SIG-M5 (cell line): ENCODE results near the gene ADARB2.
"Not testable (repeated sequence)": the region's sequence is repeated elsewhere in the genome, so short reads cannot be mapped to it uniquely, and the experiment has no call there.

Experiments used
- DNase-seq: peaks from one replicate; lab custom pipeline; 2025; lab: John Stamatoyannopoulos, UW

The ADARB2 gene

DNA sequence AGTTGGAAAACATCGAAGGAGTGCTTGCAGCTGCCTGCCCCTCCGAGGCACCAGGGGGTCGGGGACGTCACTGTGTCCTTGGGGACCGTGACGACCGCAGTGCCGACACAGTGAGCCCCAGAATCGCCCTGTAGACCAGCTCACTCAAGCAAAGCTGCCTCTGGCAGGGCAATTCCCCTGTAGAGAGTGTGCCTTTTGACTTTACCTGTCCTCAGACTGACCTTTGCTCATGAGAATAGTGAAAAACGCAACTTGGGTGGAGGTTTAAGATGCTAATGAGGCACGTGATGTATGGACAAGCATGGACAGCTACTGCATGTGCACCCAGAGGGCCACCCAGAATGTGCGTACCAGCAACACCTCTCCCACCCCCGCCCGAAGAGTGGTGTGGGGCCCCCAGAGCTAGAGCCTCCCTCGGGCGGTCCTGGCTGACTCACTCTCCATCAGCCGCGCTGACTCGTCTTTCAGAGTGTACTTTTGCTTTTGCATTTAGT lies 271.9 kb downstream of the ADARB2 start:
- no peak for DNase-seq

DNA sequence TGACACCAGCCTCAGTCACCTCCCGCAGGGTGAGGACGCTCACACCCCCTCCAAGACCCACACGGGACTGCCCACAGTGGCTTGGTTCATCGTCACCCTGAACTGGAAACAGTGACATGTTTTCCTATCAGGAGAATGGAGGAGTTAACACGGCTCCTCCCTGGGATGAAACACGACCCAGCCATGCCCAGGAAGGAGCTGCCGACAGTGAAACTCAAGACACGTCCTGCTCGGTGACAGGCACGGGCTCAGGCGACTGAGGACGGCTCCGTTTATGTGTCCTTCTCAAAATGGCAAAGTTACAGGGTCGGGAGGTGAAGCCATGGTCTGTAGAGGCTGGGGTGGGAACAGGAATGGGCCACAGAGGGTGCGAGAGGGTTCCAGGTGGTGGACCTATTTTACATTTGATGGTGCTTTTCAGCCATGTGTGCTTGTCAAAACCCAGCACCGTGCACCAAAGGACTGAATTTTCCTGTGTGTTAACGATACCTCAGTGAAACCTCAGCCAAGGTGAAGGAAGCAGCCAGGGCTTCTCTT lies 272.4 kb downstream of the ADARB2 start:
- DNase-seq = no peak

DNA sequence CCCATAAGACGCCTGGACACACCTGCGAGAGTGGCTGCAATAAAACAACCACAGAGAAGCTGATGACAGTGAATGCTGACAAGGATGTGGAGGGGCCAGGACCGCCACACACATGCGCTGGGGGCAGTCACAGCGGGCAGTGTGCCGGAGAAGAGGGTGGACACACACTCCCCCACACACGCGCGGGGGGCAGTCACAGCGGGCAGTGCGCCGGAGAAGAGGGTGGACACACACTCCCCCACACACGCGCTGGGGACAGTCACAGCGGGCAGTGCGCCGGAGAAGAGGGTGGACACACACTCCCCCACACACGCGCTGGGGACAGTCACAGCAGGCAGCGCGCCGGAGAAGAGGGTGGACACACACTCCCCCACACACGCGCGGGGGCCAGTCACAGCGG lies 273.4 kb downstream of the ADARB2 start:
- DNase-seq = not testable (repeated sequence)

DNA sequence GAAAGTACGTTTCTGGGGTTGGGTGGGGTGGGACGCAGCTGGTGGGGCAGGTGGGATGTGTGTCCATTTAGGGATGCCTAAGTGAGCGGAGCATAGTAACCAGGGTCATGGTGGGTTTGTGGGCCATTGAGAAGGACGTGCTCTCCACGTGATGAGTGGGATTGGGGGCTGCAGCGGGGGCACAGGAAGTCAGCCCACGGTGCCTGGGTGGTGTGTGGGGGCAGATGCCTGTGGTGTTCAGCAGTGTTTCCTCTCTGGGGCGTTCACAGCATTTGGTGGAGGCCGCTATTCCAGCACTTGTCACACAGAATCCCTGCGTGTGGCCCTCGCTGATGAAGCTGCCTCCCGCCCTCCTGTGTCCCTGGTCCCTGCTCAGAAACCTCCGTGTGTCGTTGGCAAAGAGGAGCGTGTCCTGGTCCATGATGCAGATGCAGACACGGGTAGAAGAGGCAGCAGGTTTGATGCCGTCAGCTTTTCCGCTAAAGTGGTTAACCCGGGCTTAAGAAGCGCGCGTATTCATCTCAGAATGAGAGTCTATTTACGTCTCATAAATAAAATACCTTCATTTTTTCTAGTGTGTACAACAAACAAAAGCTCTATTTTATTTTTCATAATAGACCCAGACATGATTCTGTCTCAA lies 274.2 kb downstream of the ADARB2 start:
- no peak for DNase-seq

DNA sequence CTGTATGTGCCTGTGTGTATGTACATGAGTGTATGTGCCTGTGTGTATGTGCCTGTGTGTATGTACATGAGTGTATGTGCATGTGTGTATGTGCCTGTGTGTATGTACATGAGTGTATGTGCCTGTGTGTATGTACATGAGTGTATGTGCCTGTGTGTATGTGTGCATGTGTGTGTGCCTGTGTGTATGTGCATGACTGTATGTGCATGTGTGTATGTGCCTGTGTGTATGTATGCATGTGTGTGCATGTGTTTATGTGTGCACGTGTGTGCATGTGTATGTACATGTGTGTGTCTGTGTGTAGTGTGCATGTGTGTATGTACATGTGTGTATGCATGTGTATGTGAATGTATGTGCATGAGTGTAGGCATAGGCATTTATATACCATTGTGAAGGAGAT lies 274.8 kb downstream of the ADARB2 start:
- no peak for DNase-seq

DNA sequence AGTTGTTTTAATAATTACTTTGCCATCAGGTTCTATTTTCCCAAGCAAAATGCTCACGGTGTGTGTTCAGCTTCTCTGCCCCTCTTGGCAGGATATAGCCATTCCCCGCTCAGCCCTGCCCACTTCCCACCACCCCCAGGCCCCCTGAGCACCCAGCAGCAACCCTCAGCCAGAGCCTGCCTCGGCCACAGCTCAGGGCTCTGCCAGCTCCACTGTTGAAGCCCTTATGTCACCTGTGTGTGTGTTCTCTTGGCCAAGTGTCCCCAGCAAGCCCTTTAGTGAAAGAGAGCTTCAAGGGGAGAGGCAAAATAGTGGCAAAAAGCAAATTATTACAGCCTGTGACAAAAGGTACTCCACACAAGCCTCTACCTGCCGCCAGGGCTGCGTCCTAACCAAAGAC lies 275.3 kb downstream of the ADARB2 start:
- no peak for DNase-seq

DNA sequence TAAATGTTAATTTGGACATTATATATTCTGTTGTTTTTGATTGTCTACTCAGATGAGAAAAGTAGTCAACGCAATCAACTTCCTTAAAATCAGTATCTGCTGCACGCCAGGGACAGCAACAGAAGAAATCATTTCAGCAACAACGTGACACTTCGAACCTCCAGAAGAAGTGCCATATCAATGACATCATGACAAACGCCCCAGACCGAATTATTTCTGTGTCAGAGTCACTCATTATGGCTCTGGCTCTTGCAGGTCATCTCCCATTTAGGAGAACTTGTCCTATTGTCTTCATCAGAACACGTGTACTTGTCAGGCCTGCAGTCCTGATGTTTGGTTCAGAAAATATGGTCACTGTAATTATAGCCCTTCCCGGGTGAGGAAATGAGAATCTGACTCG lies 276.3 kb downstream of the ADARB2 start:
- no peak for DNase-seq

DNA sequence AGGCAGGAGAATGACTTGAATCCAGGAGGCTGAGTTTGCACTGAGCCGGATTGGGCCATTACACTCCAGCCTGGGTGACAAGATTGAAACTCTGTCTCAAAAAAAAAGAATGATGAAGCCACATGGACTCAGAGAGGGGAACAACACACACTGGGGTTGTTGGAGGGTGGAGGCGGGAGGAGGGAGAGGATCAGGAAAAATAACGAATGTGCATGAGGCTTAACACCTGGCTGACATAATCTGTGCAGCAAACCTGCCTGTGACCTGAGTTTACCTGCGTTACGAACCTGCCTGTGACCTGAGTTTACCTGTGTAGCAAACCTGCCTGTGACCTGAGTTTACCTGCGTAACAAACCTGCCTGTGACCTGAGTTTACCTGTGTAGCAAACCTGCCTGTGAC lies 277.7 kb downstream of the ADARB2 start:
- DNase-seq = not testable (repeated sequence)

DNA sequence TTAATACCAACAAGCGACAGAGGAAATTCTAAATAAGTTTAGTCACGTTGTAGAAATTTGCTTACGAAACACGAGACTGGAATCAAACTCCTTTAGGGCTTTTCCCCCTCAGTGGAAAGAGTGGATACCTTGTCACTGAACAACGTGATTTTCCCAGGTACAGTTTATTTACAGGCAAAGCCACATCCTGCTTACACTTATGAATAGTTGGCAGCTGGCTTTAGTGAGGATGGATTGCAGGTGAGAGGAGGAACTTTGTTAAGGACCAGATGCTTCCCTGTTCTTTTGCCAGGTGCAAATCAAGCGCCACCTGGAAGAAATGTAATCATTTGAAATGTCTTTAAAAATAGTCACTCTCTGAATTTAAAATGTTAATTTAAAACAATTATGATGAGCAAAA lies 282.4 kb downstream of the ADARB2 start:
- no peak for DNase-seq

DNA sequence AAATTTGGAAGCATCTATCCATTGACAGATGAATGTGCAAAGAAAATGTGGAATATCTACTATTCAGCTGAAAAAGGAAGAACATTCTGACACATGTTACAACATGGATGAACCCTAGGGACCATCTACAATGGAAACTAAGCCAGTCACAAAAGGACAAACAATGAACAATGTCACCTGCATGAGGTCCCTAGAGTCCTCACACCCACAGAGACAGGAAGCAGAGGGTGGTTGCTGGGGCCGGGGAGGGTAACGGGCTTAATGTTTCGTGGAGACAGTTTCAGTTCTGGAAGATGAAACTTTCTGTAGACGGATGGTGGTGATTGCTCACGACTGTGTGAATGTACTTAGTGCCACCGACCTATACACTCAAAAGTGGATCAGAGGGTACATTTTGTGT lies 282.9 kb downstream of the ADARB2 start:
- DNase-seq = no peak

DNA sequence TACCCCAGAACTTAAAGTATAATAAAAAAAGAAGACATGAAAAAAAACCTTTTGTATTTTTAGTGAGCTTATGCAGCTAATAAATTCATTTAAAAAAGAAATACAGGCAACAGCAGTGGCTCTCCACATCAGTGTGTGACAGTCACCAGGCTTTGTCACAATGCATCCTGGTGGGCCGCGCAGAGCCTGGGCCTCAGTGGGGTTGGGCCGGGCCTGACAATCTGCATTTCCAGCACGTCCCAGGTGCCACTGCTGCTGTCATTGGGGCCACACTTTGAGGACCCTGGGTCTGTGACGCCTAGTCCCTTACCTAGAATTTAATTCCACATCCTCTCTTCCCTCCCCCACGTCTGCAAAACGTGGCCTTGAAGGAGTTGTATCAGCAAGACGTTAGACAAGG lies 284.5 kb downstream of the ADARB2 start:
- no peak for DNase-seq

DNA sequence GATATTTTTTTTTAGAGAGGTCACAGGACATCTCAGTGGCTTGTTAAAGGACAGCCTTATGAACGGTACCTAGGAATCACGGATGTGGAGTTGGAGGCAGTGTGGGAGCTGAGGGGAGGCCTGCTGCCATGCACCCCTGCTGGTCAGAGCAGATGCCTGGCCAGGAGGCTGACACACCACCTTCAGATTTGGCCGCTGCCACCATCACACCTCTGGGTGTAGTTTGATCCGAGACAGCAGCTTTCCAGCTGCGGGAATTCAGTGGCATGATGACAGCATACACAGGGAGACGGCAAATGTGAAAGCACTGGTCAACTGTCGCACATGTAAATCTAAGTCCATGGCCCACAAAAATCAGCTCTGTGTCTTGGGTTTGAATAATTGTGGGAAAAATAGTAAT lies 285.4 kb downstream of the ADARB2 start:
- DNase-seq = no peak

DNA sequence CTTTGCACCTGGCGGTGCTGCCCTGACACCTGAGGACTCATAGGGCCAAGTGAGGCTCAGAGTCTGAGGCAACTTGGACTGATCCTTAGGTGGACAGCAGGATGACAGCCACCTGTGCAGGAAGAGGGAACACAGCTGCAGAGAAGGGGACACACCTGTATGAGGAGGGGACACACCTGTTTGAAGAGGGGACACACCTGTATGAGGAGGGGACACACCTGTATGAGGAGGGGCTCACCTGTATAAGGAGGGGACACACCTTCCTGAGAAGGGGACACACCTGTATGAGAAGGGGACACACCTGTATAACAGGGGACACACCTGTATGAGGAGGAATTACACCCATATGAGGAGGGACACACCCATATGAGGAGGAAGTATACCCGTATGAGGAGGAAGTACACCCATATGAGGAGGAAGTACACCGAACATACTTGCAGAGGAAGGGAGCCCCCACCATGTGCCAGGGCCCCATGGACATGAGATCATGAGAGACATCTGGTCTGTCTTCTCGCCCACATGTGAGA lies 285.9 kb downstream of the ADARB2 start:
- DNase-seq = no peak

DNA sequence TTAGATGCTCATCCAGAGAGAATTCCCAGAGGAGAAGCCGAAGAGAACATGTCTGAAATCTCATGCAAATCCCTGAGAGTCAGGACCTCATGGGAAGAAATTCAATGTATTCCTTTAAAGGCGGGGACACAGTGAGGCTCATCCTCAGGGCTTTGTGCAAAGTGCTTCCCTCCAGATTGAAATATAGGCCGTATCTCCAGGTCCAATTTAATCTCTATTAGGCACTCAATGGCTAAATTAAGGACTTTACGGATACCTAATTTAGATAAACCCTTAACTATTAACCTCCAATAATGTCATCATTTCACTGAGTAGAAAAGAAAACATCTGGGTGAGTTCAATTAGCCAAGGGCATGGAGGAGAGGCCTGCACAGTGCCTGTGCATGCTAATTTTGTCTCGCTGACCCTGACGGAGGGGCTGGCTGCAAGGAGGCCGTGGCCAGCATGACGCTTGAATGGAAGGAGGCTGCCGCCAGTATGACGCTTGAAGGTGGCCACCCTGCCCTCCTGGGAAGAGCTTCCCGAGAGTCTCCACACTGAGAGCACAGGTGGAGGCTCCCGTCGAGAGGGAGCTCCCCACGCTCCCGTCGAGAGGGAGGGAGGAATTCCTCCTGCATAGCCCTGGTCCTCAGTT lies 287.6 kb downstream of the ADARB2 start:
- no peak for DNase-seq

DNA sequence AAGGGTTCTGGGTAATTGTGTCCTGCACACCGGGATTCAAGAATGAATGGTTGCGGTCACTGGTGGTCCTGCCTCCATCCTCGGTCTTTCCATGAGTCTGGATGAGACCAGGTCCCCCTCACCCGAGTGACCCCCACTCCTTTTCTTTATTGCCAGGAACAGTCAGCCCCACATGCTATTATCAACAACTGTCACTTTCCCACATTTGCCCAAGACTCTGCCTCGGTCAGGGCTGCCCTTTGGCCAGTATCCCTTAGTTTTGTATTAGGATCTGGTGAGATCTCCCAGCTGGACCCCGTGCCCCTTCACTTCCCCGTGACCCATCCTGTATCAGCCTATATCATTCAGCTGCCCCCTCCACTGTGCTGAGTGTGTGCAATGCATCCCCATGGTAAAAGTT lies 288.3 kb downstream of the ADARB2 start:
- no peak for DNase-seq

DNA sequence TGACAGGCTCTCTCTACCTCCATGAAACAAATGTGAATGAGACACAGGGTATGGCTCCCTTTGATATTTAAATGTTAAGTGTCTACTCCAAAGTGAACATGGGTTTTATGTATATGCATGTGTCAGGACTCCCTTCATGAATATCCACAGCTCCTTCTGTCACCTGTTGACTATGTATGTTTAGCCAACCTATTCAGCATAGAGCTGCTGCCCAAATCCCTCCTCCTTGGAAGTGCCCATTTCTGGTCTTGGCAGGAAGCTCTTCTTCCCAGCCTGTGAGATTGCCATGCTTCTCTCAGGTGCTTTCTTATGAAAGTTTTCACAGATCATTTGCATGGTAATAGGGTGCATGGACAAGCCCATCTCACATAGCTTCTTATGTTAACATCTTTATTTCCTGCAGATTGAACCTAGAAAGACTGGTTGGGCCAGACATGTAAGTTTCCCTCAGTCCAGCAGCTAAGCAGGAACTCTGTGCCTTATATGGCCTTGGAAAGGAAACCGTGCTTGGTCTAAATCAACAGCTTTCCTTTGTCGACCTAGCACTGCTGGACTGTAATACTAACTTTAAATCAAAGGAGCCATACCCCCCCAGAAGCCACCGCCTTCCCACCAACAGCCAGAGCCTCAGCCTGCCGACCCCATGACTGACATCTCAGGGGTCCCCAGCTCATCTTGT lies 288.9 kb downstream of the ADARB2 start:
- no peak for DNase-seq

DNA sequence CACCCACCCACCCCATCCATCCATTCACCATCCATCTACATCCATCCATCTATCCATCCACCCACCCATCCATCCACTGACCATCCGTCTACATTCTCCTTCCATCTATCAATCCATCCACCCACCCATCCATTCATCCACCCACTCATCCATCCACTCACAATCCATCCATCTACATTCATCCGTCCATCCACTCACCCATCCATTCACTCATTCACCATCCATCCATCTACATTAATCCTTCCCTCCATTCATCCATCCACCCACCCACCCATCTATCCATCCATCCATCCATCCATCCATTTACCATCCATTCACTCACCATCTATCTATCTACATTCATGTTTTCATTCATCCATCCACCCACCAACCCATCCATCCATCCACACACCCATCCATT lies 292.5 kb downstream of the ADARB2 start:
- no peak for DNase-seq

DNA sequence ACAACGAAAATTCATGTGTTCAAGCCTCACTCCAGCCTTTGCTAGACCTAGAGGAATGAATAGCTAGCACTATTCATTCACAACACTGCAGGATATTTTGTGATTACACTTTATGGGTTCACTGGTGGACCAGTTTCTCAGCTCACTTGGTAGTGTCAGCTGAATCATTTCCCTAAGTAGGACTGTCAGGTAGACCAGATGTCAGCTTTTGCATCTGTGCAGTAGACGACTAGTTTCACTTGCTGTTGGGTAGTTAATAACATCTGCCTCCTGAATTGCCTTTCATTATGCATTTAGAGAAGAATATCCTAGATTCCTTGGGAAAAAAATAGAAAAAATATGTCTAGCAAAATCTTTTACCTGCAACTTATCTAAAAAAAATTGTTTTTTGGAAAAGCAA lies 296.4 kb downstream of the ADARB2 start:
- no peak for DNase-seq

DNA sequence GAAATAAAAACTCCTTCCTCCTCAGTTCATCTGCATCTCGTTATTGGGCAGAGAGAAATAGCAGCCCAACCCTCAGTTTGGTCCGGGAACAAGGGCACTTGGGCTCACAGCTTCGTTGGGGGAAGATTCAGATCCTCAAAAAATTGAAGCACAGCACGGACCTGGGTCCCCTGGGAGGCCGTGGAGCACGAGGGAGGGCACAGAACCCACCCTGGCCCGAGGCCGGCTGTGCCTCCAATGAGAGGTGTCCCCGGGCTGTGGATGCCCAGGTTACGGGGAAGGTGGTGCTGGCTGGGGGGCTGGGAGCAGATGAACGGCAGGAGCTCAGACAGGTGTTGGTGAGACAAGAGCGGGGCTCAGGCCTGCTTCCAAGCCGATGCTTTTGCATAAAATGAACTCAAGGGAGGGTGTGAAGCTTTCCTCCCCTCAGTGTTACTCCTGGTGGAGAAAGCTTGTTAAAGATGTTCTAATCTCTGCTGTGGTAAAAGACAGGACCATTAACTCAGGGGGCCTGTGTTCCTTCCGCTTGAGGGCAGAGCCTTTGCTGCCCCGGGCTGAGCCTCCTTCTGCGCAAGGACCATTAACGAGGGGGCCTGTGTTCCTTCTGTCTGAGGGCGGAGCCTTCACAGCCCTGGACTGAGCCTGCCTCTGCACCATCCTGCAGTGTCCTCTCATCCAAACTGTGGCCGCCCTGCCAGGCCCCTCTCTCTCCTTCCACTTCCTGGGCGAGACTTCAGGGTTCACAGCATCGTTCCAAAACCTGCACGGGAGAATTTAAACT lies 302.2 kb downstream of the ADARB2 start:
- no peak for DNase-seq

DNA sequence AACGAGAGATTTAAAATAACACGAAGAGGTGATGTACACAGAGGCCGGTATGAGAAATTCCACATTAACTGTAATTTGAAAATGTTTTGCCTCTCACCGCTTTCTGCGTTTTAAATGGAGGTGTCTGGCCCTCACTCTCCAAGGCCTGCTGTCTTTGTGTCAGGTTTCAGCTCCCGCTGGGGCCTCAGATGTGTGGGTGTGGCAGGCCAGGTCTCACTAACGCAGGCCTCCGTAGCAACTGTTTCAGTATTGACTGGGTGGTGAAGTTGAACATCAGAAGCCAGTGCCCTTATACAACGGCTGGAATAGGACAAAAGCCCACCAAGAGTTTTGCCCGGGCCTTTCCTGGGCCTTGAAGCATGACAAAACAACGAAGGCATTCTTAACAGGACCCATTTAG lies 303.1 kb downstream of the ADARB2 start:
- DNase-seq = no peak

DNA sequence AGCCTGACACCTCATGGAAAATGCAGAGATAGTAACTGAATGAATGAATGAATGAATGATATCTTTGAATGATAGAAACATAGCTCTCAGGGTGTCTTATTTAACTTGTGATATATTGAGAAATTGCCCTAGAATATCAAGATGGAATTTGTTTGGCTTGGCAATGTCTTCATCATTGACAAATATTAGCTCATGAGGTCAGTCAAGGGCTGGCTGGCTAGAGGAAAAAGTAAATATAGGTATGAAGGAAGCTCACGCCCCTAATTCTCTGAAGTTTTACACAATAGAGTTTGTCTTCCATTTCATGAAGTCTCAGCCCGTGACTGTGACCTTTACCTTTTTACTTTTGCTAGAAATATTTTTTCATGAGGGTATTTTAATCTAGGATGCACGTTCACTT lies 305.2 kb downstream of the ADARB2 start:
- DNase-seq = no peak

DNA sequence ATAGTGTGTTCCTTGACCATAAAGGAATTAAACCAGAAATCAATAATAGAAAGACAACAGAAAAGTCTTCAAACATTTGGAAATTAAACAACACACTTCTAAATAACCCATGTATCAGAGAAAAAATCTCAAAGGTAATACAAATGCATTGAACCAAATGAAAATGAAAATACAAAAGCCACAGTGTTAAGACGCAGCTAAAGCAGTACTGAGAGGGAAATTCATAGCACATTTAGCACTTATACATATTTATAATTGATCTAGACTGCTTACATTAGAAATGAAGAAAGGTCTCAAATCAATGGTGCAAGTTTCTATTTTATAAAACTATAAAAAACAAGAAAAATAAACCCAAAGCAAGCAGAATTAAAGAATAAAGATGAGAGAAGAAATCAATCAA lies 306.1 kb downstream of the ADARB2 start:
- no peak for DNase-seq
